NT2/D1 (cell line): ENCODE results near the gene DOCK9.

ENCODE experiments used
- SUZ12 ChIP-seq: IDR thresholded peaks from 2 replicates; pipeline ENCODE4 v1.6.1; 2011; ENCODE audit not compliant: insufficient read length, insufficient read depth; ENCODE audit errors: extremely low read depth
- YY1 ChIP-seq: IDR thresholded peaks from 2 replicates; pipeline ENCODE4 v1.6.1; 2011; ENCODE audit not compliant: insufficient read length, insufficient read depth
- ZNF274 ChIP-seq: IDR thresholded peaks from 2 replicates; pipeline ENCODE4 v1.6.1; 2011; ENCODE audit warnings: mild to moderate bottlenecking, low read depth, low read length

- TF ChIP-seq SUZ12 (no peak), YY1 (no peak), ZNF274 (no peak)
These were observed 126.6 kb downstream of the DOCK9 start for GRCh38 chr13:98851276-98851675.
